Stimulated activated CD4-positive, alpha-beta T cell treated with anti-CD3 and anti-CD28 coated beads, Interleukin-15, amount 100 ng/mL, for 24 hours (primary cell): Measurements from ENCODE around the gene TMEM229B.

ENCODE experiments used
- DNase-seq: peaks from one replicate; pipeline ENCODE4 v3.0.0-alpha.2; 2020

Gene TMEM229B

DNA sequence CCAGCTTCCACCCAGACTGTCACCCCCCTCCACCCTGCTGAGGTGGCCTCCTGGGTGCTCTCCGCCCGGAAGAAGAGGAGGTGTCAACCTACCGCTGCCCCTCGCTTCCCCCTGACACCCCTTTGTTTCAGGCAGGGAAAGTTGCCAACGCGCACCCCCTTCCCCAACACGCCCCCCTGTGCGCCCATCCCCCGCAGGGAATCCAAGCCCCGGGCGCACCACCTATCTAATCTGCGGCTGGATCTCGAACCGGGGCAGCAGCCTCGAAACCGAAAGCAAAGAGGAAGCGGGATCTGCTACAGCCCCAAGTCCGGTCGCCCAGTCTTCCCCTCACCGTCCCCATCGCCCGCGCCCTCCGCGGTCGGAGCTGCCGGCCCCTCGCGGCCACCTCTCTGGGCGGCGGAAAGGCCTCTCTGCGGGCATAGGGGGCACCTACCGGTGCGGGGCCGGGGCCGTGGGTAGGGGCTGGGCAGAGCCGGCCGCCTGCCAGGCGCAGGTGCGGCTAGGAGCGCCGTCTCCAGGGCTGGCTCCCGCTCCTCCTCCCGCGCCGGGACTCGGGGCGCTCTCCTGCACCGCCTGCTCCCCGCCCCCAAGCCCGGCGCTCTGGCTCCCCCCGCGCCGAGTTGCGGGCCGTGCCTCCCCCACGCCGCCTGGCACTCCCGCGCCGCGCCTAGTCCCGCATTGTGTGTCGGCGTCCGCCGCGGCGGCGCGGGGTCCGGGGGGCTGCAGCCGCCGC lies 26.3 kb upstream of the TMEM229B start:
- peak; percentile 50 for DNase-seq

DNA sequence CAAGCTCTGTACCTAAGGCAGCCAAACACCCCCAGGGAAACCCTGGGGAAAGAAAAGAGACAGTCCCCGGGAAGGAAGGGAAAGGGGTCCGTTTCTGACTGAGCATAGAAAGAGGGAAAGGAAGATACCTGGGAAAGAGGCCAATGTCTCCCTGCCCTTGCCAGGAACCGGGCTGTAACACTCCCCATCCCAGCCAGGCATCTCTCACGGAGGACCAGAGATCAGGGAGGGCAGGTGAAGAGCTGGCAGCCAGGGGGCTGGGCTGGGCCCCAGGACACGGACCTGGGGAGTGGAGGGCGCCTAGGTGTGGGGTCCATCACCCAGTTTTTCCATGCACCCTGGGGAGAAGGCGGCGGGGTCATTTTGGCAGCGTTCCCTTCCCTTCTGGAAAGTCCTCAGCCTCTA lies 25.7 kb upstream of the TMEM229B start:
- DNase-seq: no peak

GRCh38 chr14:67513631-67514108 lies 25.1 kb upstream of the TMEM229B start:
- no peak for DNase-seq

- no peak for DNase-seq
These were observed 24.2 kb upstream of the TMEM229B start for GRCh38 chr14:67512463-67513310.

- DNase-seq: no peak
These were observed 22.3 kb upstream of the TMEM229B start for GRCh38 chr14:67510836-67511235.

DNA sequence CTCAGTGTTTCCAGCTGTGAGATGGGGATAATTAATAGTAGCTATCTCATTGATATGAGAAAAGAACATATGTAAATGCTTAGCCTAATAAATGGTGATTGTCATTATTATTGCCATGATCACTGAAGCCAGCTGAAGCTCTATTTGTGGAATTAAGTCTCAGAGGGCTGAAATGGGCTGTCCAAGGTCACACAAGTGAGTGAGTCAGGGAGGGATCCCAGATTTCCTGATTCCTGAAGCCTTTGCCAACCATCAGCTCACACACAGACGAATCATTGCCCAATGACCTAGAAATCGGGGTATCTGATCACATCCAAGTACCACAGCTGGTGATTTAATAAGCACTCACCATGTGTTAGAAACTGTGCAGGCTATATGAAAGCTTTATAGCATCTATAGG lies 21.6 kb upstream of the TMEM229B start:
- no peak for DNase-seq

- DNase-seq: no peak
These were observed 20.4 kb upstream of the TMEM229B start for GRCh38 chr14:67508956-67509355.

DNA sequence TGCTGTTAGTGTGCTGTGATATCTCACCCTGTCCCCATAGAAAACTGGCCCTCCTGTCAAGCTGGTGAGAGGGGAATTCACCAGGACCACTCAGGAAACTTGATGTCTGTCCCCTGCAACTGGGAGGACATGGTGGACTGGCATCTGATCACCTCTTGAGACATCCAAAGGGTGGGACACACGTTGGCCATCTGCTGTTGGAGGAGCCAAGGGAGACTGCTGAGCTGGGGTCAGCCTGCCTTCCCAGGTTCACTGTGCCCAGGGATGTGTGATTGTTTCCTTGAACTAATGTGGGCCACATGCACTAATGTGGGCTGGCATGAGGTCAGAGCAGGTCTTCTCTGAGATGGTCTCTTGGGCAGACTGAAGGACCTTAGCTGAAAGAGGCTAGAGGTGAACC lies 16.7 kb upstream of the TMEM229B start:
- DNase-seq: no peak

- DNase-seq: no peak
These were observed 14.8 kb upstream of the TMEM229B start for GRCh38 chr14:67503331-67503730.

- DNase-seq: no peak
These were observed 14.3 kb upstream of the TMEM229B start for GRCh38 chr14:67502867-67503266.

- no peak for DNase-seq
These were observed 13.1 kb upstream of the TMEM229B start for GRCh38 chr14:67501670-67502069.

GRCh38 chr14:67500981-67501380 lies 12.5 kb upstream of the TMEM229B start:
- DNase-seq: no peak

GRCh38 chr14:67497716-67498115 lies 9.2 kb upstream of the TMEM229B start:
- no peak for DNase-seq

DNA sequence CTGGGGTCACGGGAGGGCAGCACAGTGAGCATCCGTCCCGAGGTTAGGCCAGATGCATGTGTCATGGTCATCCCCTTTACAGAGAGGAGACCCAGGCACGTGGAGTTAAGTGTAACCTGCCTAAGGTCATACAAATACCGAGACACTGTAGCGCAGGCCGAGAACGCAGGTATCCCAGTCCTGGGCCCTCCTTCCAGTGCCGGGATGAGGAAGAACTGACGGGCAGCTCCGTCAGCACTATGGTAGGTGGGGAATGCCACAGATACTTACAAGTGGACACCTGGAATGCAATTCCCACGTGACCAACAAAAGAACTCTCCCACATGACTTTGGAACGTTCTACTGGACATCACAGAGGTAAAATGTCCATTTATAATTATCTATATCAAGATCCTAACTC lies 8.7 kb upstream of the TMEM229B start:
- DNase-seq: no peak

DNA sequence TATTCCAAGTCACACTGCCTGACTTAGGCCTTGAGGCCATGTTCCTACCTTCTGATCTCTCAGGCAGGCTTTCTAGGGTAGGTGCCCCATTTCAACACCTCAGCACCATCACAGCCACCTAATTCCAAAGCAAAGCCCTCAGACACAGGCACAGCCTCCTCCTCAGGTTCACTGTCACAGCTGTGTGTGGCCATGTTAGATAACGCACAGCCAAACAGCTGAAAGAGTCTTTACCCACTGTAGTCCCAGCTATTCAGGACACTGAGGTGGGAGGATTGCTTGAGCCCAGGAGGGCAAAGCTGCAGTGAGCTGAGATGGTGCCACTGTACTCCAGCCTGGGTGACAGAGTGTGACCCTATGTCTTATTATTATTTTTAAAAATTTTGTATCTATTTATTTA lies 7.3 kb upstream of the TMEM229B start:
- no peak for DNase-seq

DNA sequence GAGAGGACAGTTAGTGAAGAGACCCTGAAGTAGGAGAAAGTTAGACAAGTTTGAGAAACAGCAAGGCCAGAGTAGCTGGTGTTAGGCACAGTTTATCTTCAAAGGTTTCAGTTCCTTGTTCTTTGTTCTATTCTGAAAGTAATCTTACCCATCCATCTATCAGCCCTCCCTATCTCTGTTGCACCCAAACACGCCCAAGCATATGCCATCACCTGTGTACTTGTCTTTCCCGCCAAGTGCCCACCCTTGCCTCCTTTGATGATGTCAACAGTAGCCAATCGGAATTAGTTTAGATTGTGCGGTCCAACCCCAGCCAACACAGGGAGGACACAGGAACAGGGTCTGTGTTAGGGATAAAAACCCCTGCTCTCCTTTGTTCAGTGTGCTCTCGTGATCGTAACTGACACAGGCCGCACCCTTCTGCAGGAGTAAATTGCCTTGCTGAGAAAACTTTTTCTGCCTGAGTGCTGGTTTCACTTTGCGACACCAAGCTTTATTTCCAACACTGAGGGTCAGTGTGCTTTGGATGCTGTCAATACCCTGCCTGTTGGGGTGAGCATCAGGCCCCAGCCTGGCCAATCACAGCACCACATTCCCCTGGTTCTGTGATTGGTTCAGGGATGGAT lies 4.7 kb upstream of the TMEM229B start:
- DNase-seq: no peak

- no peak for DNase-seq
These were observed 4.0 kb upstream of the TMEM229B start for GRCh38 chr14:67492538-67492937.

DNA sequence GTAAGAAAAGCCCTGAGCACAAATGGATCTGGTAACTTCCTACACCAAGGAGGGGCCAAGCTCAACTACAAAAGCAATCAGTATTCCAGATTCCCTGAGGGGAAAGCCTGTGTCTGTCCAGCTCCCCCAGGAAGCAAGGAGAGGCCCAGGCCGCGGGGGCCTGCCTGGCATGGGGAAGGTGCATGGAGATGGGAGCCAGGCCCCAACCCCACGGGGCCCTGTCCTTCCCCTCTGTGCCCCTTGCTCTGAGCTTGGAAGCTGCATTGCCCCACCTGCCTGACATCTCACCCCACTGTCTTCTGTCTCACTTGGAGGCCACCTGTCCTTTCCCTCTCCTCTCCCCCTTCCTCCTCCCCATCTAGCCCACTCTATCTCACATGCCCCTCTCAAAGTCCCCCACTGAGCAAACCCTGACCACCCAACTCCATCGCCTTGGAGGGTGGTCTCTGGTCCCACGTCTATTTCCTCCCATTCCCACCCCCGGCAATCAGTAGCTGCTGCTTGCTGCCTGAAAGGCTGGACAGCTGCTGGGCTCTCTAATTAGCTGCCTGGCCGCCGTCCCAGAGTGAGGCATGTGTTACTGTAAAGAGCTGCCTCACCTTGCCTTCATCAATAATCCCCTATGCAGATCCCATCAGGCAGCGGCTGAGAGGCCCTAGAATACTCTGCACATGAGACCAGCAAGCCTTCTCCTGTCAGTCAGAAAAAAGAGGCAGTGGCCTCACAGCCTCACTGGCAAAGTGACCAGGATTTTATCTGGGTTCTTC lies 3.4 kb upstream of the TMEM229B start:
- DNase-seq: no peak

- no peak for DNase-seq
These were observed 2.8 kb upstream of the TMEM229B start for GRCh38 chr14:67491285-67491684.

GRCh38 chr14:67490196-67490595 lies 1.7 kb upstream of the TMEM229B start:
- no peak for DNase-seq

GRCh38 chr14:67487332-67487731 lies 1.2 kb downstream of the TMEM229B start:
- DNase-seq: no peak

DNA sequence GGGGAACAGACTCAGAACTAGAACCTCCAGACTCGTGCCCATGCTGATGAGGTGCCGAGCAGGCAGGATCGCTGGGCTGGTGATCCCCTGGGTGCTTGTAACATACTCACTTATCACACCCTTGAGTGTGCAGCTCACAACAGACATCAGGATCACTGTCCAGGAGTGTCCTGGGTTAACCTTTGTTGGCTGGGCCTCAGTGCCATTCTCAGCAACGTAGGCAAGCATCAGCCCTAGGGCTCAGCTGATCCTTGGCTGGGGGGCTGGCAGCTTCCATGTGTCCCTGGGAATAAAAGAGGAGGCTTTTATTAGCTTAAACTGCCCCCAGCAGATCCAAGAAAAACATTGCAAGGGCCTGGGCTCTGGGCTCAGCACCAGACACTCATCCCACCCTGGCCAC lies 1.6 kb downstream of the TMEM229B start:
- DNase-seq: no peak

GRCh38 chr14:67485501-67486095 lies 2.9 kb downstream of the TMEM229B start:
- DNase-seq: no peak
